HG03460 (cell line): Measurements from ENCODE around the gene CYP1A1.

ENCODE experiments used
- ATAC-seq: cut with Tn5 transposase; IDR thresholded peaks from one replicate; pipeline ENCODE4 v1.9.1; 2021; ENCODE audit not compliant: unreplicated experiment

The CYP1A1 gene

GRCh38 chr15:74695597-74696397 is 29.5 kb downstream of the CYP1A1 start, which contains the start of gene EDC3:
Gene EDC3 (minus strand): TSS chr15:74696024. CDS start chr15:74675124, 20,900 bp downstream.
- peak; percentile 92 for ATAC-seq

GRCh38 chr15:74692327-74692726 is 33.0 kb downstream of the CYP1A1 start:
- ATAC-seq, result no peak

- no peak for ATAC-seq
Observed at GRCh38 chr15:74683758-74684157, 41.6 kb downstream of the CYP1A1 start.

- no peak for ATAC-seq
Observed at GRCh38 chr15:74682954-74683353, 42.4 kb downstream of the CYP1A1 start.

GRCh38 chr15:74680456-74680855 is 44.9 kb downstream of the CYP1A1 start:
- ATAC-seq, result no peak

GRCh38 chr15:74676801-74677200 is 48.5 kb downstream of the CYP1A1 start:
- ATAC-seq, result no peak

GRCh38 chr15:74674161-74674560 is 51.2 kb downstream of the CYP1A1 start:
- no peak for ATAC-seq

- ATAC-seq, result no peak
Observed at GRCh38 chr15:74669627-74670026, 55.7 kb downstream of the CYP1A1 start.
